OCI-LY3 (cell line): ENCODE data around the gene RPGRIP1.

Experiments
- EZH2phosphoT487 ChIP-seq: fragments of 200-600 bp; shearing (Covaris generic); IDR thresholded peaks from 2 replicates; pipeline ENCODE4 v1.6.1; 2018; ENCODE audit warnings: antibody characterized with exemption, mixed run types, low read depth
- TF ChIP-seq, protein P1 (sequence below): fragments of 200-600, 300-600 bp; sonication (generic); IDR thresholded peaks from 2 replicates; pipeline ENCODE4 v1.5.1; 2014; ENCODE audit warnings: antibody characterized with exemption, low read length, low read depth

DNA sequence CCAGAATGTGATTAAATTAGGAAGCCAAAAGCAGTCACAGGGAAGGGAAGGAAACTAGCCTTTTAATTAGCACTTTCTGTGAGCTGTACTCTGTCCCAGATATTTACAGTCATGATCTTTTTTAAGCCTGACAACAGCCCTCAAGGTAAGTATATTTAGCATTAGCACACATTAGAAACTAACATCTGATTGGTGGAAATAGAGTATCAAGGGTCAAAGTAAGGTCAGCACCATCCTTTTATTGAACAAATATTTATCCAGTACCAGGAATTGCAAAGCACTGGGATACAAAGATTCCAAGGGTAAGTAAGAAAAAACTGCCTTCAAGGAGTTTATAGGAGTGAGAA is 28.2 kb downstream of the RPGRIP1 start:
- TF ChIP-seq, protein P1, sequence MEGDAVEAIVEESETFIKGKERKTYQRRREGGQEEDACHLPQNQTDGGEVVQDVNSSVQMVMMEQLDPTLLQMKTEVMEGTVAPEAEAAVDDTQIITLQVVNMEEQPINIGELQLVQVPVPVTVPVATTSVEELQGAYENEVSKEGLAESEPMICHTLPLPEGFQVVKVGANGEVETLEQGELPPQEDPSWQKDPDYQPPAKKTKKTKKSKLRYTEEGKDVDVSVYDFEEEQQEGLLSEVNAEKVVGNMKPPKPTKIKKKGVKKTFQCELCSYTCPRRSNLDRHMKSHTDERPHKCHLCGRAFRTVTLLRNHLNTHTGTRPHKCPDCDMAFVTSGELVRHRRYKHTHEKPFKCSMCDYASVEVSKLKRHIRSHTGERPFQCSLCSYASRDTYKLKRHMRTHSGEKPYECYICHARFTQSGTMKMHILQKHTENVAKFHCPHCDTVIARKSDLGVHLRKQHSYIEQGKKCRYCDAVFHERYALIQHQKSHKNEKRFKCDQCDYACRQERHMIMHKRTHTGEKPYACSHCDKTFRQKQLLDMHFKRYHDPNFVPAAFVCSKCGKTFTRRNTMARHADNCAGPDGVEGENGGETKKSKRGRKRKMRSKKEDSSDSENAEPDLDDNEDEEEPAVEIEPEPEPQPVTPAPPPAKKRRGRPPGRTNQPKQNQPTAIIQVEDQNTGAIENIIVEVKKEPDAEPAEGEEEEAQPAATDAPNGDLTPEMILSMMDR: no peak
- TF ChIP-seq EZH2phosphoT487: no peak
